ENCODE results near the gene STIP1. TPM values are rescaled to one million over a fixed set of nuclear protein-coding genes. Genes with fewer than 3 reads are reported as not detected.
A peak's percentile ranks its signal among the peaks of the same experiment; 100 is the strongest.

STIP1 gene
- total RNA-seq, 1 donor from 2014 or later: 77.7 TPM

DNA sequence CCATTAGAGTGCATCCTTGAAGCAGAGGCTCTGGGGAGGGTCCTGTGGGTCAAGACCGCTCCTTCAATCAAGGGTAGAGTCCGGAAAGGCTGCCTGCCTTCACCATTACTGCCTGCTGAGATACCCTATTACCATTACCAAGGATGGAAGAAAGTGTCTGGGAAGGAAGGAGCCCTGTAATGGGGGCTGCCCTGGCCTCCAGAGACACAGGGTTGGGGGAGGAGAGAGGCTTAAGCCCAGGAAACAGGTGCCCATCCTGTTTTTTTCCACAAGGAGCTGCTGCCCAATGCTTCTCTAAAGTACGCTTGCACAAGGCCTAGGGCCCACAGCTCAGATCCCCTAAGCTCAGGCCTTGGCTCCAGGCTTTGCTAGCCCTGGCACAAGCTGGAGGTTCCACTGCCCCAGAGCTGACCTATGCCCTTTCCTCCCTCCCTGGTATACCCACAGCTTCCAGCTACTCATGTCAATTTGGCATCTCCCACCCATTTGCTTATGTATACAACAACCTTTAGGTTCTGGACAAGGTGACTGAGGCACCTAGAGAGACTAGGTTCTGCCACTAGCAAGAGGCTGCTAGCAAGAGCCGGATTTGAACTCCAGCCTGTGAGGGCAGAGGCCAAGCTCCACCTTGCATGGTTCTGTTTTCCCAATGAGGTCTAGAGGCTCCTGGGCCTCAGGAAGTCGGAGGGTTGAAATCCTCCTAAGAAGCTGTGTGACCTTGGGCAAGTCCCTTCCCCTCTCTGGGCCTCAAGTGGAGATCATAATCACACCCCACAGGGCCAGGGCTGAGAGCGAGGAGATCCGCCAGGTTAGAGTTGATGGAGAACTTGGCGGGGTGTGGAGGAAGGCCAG is 63.8 kb downstream of the STIP1 start:
- no peaks in the 10 kb centered on the region for H3K27me3 ChIP-seq
- intact Hi-C loops (cut with DNase I): no loop called here

GRCh38 chr11:64250415-64251015 is 64.5 kb downstream of the STIP1 start:
- Histone ChIP-seq H3K4me1 (peaks cover 19 to 29% of the 10 kb centered on the region in 2 donors), H3K36me3 (peaks cover 12 to 13% of the 10 kb centered on the region in 2 donors), H3K27me3 (no peaks in the 10 kb centered on the region), H3K4me3 (peak overlapping the region; percentile 74 to 86), H3K27ac (peak overlapping the region in 1 of 2 donors; percentile 20), H3K9me3 (no peaks in the 10 kb centered on the region)
- DNase-seq (ENCODE audit: low spot score in 2 of 2): no peak
- no peak for TF ChIP-seq CTCF (IDR thresholded peaks at IDR 0.05)
- intact Hi-C loops (cut with DNase I): loop anchor here (1.0 kb wide), 2 partner anchors 19 to 54 kb away; no protein-coding TSS in a partner anchor

More for the DNA sequence above, 63.8 kb downstream of the STIP1 start:
- Histone ChIP-seq H3K4me1 (peaks cover 22 to 32% of the 10 kb centered on the region in 2 donors), H3K9me3 (no peaks in the 10 kb centered on the region), H3K36me3 (peaks cover 5 to 6% of the 10 kb centered on the region in 2 donors), H3K4me3 (no peak overlapping the region), H3K27ac (no peak overlapping the region)
- no peak for DNase-seq (ENCODE audit: low spot score in 2 of 2)
- TF ChIP-seq CTCF (IDR thresholded peaks at IDR 0.05): no peak

DNA sequence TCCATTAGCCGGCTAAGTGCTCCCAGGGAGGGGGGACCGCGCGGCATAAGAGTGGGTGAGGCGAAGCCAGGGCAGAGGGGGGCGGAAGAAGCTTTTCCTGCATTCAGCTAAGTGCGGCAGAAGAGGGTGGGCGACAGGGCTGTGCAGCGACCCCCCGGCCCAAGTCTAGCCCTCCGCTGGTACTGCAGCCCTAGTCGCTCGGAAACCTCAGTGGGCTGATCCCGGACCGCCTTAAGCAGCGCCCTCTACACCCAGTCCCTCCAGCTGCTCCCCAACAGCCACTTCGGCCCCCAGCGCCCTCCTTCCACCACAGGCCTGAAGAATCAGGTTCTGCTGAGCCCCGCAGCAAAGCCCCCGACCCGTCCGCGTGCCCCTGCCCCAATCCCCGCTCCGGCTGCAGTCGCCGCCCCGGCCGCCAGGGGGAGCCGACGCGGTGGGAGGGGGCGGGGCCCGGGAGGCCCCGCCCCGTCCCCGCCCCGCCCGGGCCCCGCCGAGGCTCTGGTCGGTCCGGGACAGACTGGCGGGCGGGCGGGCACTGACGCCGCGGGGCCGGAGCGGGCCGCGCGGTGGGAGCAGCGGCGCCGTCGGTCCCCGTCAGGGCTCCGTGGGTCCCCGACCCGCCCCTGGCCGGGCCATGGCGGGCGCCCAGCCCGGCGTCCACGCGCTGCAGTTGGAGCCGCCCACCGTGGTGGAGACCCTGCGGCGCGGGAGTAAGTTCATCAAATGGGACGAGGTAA is 65.2 kb downstream of the STIP1 start, which contains the start of gene PLCB3:
Gene PLCB3 (plus strand): TSS at position 515 of the 737 bp plus-strand sequence. CDS start 120 bp downstream, at position 635.
- H3K4me1 ChIP-seq: peaks cover 15 to 29% of the 10 kb centered on the region in 2 donors

DNA sequence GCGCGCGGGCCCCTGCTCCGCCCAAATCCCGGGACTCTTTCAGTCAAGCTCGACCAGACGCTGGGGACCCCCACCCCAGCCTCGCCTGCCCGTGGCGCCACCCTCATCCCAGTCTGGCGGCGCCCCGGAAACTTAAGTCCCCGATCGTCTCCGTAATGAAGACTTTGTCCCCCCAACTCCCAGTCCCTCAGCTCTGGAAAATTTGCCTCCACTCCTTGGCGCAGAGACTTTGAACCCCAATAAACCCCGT is 65.7 kb downstream of the STIP1 start:
- H3K27me3 ChIP-seq: no peaks in the 10 kb centered on the region
- TF ChIP-seq CTCF (IDR thresholded peaks at IDR 0.05): no peak
- peaks cover 22 to 24% of the 10 kb centered on the region in 2 donors for H3K36me3 ChIP-seq
- H3K27ac ChIP-seq: peak overlapping the region; percentile 53 to 68
- peak overlapping the region; percentile 74 to 86 for H3K4me3 ChIP-seq
- H3K9me3 ChIP-seq: no peaks in the 10 kb centered on the region
- no peak for DNase-seq (ENCODE audit: low spot score in 2 of 2)
- intact Hi-C loops (cut with DNase I): loop anchor here (1.0 kb wide), 2 partner anchors 18 to 53 kb away; no protein-coding TSS in a partner anchor
- H3K4me1 ChIP-seq: peaks cover 15 to 29% of the 10 kb centered on the region in 2 donors

More for the DNA sequence above, 65.2 kb downstream of the STIP1 start, which contains the start of gene PLCB3:
- Histone ChIP-seq H3K36me3 (peaks cover 17 to 19% of the 10 kb centered on the region in 2 donors), H3K27me3 (no peaks in the 10 kb centered on the region), H3K27ac (peak within 1 kb of the TSS; percentile 53 to 68), H3K9me3 (no peaks in the 10 kb centered on the region), H3K4me3 (peak within 1 kb of the TSS; percentile 74 to 86)
- TF ChIP-seq CTCF (IDR thresholded peaks at IDR 0.05): peak; percentile 67 to 82 (median 73)
- DNase-seq (ENCODE audit: low spot score in 2 of 2): no peak
- intact Hi-C loops (cut with DNase I): loop anchor here (1.0 kb wide), 2 partner anchors 18 to 53 kb away; no protein-coding TSS in a partner anchor

Data from ascending aorta (tissue), 2 donors.